HG02885 (cell line): ENCODE data around the gene RNF114.

Experiments
- ATAC-seq: cut with Tn5 transposase; IDR thresholded peaks from one replicate; pipeline ENCODE4 v1.9.1; 2021; ENCODE audit warnings: mild to moderate bottlenecking; ENCODE audit not compliant: unreplicated experiment, poor library complexity

The RNF114 gene

DNA sequence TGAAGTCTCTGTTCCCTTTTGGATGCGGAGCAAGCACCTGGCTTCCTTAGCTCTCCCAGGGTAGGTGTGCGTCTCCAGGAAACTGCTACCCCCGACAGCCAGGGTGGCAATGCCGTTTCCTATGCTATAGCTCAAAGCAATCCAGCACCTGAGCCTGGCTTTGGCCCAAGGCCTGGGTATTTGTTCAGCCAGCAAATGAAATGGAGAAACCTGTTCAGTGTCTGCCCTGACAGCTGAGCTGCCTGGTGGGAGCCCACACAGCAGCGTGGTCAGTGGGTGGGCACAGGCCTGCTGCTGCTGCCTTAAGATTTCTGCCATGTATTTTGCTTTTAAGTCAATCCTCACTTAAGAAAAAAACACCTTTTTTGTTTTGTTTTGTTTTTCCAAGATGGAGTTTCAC is 34.6 kb upstream of the RNF114 start:
- no peak for ATAC-seq

DNA sequence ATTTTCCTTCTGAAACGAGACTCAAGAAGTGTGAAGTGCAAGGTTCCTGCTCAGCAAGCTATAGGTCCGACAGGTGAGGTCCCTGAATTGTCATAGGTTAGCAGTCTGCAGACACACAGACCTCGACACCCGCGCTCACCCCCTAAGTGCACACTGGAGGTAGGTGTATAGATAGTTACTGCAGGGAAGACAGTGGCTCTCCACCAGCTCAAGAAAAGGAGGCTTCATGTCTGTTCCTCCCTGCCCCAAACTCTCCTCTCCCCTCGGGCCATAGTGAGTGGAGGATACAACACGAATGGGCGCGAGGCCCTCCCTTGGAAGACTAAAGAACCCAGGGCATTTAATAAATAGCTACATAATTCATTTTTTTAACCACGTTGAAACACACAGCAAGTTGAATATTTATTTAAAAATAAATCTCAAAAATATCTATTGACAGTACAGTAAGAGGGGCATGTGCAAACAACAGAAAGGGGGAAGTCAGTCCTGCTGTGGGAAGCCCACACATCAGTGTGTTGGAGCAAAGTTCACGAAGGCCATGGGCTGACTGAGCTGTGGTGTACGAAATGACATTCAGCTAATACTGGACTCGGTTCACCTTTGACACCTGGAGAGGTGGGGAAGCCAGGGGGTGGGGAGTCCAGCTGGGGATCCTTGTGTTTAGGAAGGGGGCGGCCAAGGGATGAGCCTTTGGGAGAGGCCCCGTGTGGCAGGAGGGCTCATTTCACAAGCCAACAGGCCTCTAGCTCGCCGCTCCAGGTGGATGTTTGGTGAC is 31.6 kb upstream of the RNF114 start:
- no peak for ATAC-seq

DNA sequence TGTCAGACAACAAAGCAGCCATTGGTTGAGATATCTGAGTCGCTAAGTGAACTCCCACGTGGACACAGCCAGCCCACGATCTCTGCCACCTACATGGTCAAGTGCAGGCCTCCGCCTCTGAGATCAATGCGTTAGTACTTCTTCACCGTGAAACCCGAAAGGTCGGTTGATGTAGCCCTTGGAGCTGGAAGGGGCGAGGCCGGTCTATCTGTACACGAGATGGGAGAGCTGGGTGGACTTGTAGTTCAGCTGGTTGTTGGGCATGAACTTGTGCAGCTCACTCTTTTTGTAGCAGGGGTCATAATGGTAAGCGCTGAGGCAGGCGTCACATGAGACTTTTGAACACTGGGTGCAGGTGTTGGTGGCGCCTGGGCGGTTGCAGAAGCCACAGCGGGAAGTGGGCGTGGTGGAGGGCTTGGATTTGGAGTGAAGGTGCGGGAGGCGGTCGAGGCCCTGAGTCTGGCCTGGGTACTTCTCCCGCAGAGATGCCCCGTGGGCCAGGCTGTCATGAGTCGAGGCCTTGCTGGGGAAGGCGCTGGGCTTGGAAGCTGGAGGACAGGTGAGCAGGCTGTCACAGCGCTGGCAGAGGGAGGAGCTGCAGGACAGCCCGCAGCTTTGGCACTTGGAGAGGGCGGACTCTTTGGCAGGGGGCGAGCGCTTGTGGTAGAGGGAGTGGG is 30.6 kb upstream of the RNF114 start:
- ATAC-seq = no peak

DNA sequence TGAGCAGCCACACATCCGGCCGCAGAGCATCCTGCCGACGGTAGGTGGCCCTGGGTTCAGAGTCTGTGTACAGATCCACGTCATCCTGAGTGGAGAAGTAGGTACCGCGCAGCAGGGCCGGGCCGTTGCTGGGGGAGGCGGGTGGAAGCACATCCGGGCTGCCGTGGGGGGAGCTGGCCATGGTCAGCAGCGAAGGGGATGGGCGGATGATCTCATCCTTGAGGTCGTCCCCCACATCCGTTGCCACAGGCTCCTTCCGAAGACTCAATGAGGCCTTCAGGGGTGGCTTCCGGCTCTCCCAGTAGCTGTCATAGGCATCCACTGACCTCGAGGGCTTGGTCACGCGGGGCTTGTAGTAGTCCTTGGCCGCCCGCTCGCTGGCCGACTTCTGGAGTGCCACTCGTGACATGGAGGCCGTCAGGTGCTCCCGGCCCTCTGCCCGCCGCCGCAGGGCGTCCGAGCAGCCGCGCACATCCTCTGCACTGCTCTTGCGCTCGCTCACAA is 30.0 kb upstream of the RNF114 start:
- ATAC-seq = no peak

GRCh38 chr20:49906615-49907154 is 29.5 kb upstream of the RNF114 start:
- ATAC-seq = no peak

GRCh38 chr20:49907405-49908257 is 28.6 kb upstream of the RNF114 start:
- ATAC-seq = no peak

GRCh38 chr20:49908258-49908565 is 28.0 kb upstream of the RNF114 start:
- no peak for ATAC-seq

- no peak for ATAC-seq
These were observed 26.5 kb upstream of the RNF114 start for GRCh38 chr20:49909499-49910339.

DNA sequence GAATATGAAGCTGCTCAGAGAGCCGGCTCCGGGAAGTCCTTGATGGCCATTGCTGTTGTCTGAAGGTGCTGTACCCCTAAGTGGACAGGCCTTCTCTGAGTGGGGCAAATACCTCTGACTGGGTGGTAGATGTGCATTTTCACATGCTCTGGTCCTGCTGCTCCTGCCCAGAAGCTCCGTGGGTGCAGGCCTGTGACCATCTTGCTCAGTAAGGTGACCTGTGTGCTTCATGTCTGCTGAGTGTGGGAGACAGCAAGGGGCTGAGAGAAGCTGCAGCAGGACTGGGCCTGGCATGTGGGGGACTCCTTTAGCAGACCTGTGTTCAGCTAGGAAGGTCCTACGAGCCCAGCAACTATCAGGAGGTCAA is 25.9 kb upstream of the RNF114 start:
- ATAC-seq = no peak

- no peak for ATAC-seq
These were observed 22.7 kb upstream of the RNF114 start for GRCh38 chr20:49913399-49914047.

DNA sequence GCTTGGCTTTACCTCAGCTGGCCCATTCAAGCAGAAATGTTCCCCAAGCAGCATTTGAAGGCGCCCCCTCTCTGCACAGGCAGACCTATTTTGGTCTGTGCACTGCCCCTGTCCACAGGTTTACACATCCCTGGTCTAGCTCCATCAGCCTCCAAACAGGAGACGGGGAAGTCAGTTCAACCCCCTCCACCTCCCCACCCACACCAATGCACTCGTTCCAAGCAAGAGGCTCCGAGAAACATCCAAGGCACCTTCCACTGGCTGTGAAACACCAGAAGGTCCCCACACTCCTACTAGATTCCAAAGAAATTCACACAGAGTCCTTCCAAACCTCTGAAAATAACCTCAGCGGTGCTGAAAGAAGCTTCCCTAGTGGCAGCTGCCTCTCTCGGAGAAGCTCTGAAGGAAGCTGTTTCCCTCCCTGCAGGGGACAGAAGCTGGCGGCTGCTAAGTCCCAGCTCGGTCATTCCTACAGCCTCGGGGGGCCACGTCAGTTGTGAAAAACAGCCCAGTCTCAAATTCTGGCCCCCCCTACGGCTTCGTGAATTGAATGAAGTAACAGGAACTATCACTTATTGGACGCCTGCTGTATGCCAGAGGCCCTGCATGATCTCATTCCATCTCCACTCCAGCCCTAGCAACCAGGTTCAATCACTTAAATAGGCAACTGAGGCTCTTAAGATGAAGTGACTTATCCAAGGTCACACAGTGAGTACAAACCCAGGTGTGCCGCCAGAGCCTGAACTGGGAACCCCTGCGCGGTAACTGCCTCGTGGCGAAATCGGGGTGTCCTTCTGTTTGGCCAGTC is 21.7 kb upstream of the RNF114 start:
- ATAC-seq = no peak

- peak; percentile 37 for ATAC-seq
These were observed 21.1 kb upstream of the RNF114 start for GRCh38 chr20:49915118-49915379.

GRCh38 chr20:49915380-49916145 is 20.6 kb upstream of the RNF114 start, which contains the start of gene SPATA2:
SPATA2 (minus strand) TSS chr20:49915529; CDS start chr20:49908490, 7,039 bp downstream.
- peak; percentile 85 for ATAC-seq

DNA sequence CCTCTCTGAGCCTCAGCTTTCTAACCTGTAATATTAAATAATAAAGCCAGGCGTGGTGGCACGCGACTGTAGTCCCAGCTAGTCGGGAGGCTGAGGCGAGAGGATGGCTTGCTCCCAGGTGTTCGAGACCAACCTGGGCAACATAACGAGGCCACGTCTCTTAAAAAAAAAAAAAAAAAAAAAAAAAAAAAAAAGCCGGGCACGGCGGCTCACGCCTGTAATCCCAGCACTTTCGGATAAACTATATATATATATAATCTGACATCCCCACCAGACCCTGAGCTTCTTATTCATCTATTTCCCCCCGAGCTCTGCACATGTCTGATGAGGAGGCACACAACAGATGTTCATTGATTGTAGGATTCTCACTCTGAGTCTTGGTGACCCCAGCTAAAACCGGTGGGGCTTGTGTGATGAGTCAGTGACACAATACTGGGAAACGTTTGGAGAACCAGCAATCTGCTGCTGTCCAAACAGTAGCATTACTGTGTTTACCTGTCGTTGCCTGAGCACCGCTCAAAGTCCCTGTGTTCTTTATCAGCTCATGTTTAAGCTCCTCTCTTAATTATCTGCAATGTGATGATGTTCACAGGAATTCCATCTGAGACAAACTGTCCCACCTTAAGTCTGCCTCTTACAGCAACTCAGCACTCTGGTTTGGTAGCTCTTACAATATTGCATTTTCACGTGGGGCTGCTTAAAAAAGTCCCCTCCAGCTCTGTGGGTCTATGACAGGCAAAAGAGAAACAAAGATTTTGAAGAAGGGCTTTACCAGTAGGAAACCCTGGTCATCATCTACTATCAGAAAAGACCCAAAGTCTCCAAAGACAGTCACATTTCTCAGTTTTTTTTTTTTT is 19.8 kb upstream of the RNF114 start:
- no peak for ATAC-seq

DNA sequence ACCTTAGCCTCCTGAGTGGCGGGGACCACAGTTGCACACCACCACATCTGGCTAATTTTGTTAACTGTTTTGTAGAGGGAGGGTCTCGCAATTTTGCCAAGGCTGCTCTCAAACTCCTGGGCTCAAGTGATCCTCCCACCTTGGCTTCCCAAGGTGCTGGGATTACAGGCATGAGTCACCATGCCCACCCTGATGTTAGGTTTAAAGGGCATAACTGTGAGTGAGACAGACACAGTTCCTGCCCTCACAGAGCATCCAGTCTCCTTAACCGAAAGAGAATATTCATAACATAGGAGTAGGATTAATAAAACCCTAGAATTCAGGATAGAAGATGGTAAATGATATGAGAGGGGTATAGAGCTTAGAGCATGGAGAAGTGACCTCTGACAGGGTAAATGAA is 17.8 kb upstream of the RNF114 start:
- ATAC-seq = no peak

- ATAC-seq = no peak
These were observed 17.2 kb upstream of the RNF114 start for GRCh38 chr20:49919009-49919408.

GRCh38 chr20:49919461-49919860 is 16.7 kb upstream of the RNF114 start:
- no peak for ATAC-seq
